ENCODE data around the gene AGRP.

AGRP gene

GRCh38 chr16:67442581-67443255 is 40.6 kb downstream of the AGRP start:
- Histone ChIP-seq H4K20me1 (ENCODE audit: insufficient read depth, low read length, poor library complexity, severe bottlenecking) (no peaks in the 10 kb centered on the region), H3K4me1 (ENCODE audit: insufficient read depth, low read length, poor library complexity, severe bottlenecking) (no peaks in the 10 kb centered on the region), H3K9ac (ENCODE audit: low read depth, low read length, poor library complexity, severe bottlenecking) (no peak overlapping the region), H3K79me2 (ENCODE audit: insufficient read depth, low read length) (no peaks in the 10 kb centered on the region), H3K36me3 (ENCODE audit: insufficient read depth, low read length) (peaks cover 12% of the 10 kb centered on the region; the same call in 1 of the 2 replicates), H3K9me3 (ENCODE audit: insufficient read depth, low read depth, low read length) (no peaks in the 10 kb centered on the region), H3K27me3 (ENCODE audit: insufficient read depth, low read length, poor library complexity, severe bottlenecking) (no peaks in the 10 kb centered on the region), H3K9me2 (replicated peaks; ENCODE audit: low read depth, low read length) (no peaks in the 10 kb centered on the region), H3K4me2 (ENCODE audit: low read depth, low read length, poor library complexity, severe bottlenecking) (no peak overlapping the region), H3K4me3 (ENCODE audit: low read length, poor library complexity, severe bottlenecking) (no peak overlapping the region), H3F3A (ENCODE audit: low read depth) (no peaks in the 10 kb centered on the region), H2AFZ (ENCODE audit: low read length) (no peak overlapping the region)
- no peak for TF ChIP-seq EZH2phosphoT487 (IDR thresholded peaks at IDR 0.05; ENCODE audit: borderline replicate concordance)
- no peak for TF ChIP-seq CTCF (conservative IDR thresholded peaks at IDR 0.05; ENCODE audit: low read length)

- no peak overlapping the region for H3K9ac ChIP-seq (ENCODE audit: low read depth, low read length, poor library complexity, severe bottlenecking)
- H2AFZ ChIP-seq (ENCODE audit: low read length) = no peak overlapping the region
- no peaks in the 10 kb centered on the region for H3K9me2 ChIP-seq (replicated peaks; ENCODE audit: low read depth, low read length)
- H3K79me2 ChIP-seq (ENCODE audit: insufficient read depth, low read length) = no peaks in the 10 kb centered on the region
- H3K4me3 ChIP-seq (ENCODE audit: low read length, poor library complexity, severe bottlenecking) = no peak overlapping the region
- TF ChIP-seq CTCF (conservative IDR thresholded peaks at IDR 0.05; ENCODE audit: low read length) (no peak), EZH2phosphoT487 (IDR thresholded peaks at IDR 0.05; ENCODE audit: borderline replicate concordance) (no peak)
- H3K36me3 ChIP-seq (ENCODE audit: insufficient read depth, low read length) = peaks cover 12% of the 10 kb centered on the region; the same call in 1 of the 2 replicates
- H3K9me3 ChIP-seq (ENCODE audit: insufficient read depth, low read depth, low read length) = no peaks in the 10 kb centered on the region
- no peaks in the 10 kb centered on the region for H4K20me1 ChIP-seq (ENCODE audit: insufficient read depth, low read length, poor library complexity, severe bottlenecking)
- H3K27me3 ChIP-seq (ENCODE audit: insufficient read depth, low read length, poor library complexity, severe bottlenecking) = no peaks in the 10 kb centered on the region
- H3K4me2 ChIP-seq (ENCODE audit: low read depth, low read length, poor library complexity, severe bottlenecking) = no peak overlapping the region
- H3K4me1 ChIP-seq (ENCODE audit: insufficient read depth, low read length, poor library complexity, severe bottlenecking) = no peaks in the 10 kb centered on the region
- no peaks in the 10 kb centered on the region for H3F3A ChIP-seq (ENCODE audit: low read depth)
These were observed 41.4 kb downstream of the AGRP start for GRCh38 chr16:67441907-67442306.

- no peaks in the 10 kb centered on the region for H3K9me2 ChIP-seq (replicated peaks; ENCODE audit: low read depth, low read length)
- no peak overlapping the region for H3K4me3 ChIP-seq (ENCODE audit: low read length, poor library complexity, severe bottlenecking)
- H3K79me2 ChIP-seq (ENCODE audit: insufficient read depth, low read length) = no peaks in the 10 kb centered on the region
- no peaks in the 10 kb centered on the region for H3K9me3 ChIP-seq (ENCODE audit: insufficient read depth, low read depth, low read length)
- H3K4me2 ChIP-seq (ENCODE audit: low read depth, low read length, poor library complexity, severe bottlenecking) = no peak overlapping the region
- H2AFZ ChIP-seq (ENCODE audit: low read length) = no peak overlapping the region
- no peaks in the 10 kb centered on the region for H4K20me1 ChIP-seq (ENCODE audit: insufficient read depth, low read length, poor library complexity, severe bottlenecking)
- H3K9ac ChIP-seq (ENCODE audit: low read depth, low read length, poor library complexity, severe bottlenecking) = no peak overlapping the region
- H3K27me3 ChIP-seq (ENCODE audit: insufficient read depth, low read length, poor library complexity, severe bottlenecking) = no peaks in the 10 kb centered on the region
- H3K36me3 ChIP-seq (ENCODE audit: insufficient read depth, low read length) = peaks cover 12% of the 10 kb centered on the region; the same call in 1 of the 2 replicates
- TF ChIP-seq CTCF (conservative IDR thresholded peaks at IDR 0.05; ENCODE audit: low read length) = no peak
- no peak for TF ChIP-seq EZH2phosphoT487 (IDR thresholded peaks at IDR 0.05; ENCODE audit: borderline replicate concordance)
- H3K4me1 ChIP-seq (ENCODE audit: insufficient read depth, low read length, poor library complexity, severe bottlenecking) = no peaks in the 10 kb centered on the region
- H3F3A ChIP-seq (ENCODE audit: low read depth) = no peaks in the 10 kb centered on the region
These were observed 42.0 kb downstream of the AGRP start for GRCh38 chr16:67441271-67441753.
